Measurements from ENCODE around the gene UGT1A10. TPM values are rescaled to one million over a fixed set of nuclear protein-coding genes. Genes with fewer than 3 reads are reported as not detected.

UGT1A10 gene
- total RNA-seq, 1 experiment from 2014 or later: 0.11 TPM

DNA sequence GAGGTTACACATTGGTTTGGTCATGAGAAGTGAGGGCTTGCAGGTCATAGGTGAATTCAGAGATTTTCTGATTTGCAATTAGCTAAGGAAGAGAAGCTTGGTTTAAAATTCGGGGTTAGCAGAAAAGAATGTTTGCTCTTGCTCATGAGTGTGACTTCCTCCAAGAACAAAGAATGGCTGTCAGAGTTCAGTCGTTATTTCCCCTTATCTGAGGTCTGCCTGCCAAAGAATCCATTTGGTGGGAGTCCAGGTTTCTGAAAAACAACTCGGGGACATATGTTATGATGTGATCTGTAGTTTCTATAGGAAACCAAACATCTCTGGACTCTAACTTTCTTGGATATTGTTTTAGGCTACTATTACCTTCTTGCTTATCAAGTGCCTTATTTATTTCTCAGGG is 53.3 kb downstream of the UGT1A10 start:
- no peak overlapping the region for H3K4me2 ChIP-seq (ENCODE audit: low read depth, low read length, poor library complexity, severe bottlenecking)

DNA sequence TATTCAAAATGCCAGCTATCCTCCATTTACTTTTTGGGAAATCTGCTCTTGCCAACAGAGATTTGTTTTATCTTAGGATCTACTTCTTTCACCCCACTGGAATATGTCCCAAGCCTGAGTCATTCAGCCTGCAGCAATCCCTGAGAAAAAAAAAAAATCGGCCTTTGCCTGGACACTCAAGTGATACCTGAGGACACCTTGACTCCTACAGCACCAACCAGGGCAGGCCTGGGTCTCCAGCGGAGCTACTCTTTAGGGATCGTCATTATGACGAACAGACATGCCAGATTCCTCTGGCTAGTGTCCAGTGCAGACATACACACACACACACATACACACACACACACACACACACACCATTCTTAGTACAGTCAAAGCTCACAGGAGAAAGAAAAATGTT is 54.2 kb downstream of the UGT1A10 start:
- no peaks in the 10 kb centered on the region for H3K36me3 ChIP-seq (ENCODE audit: insufficient read depth, low read length)

More for the DNA sequence above, 53.3 kb downstream of the UGT1A10 start:
- peak; percentile 32 for DNase-seq
- Histone ChIP-seq H3K36me3 (ENCODE audit: insufficient read depth, low read length) (no peaks in the 10 kb centered on the region), H3K4me1 (ENCODE audit: low read length) (no peaks in the 10 kb centered on the region), H2AFZ (ENCODE audit: low read length) (no peak overlapping the region), H3K4me3 (ENCODE audit: low read length) (no peak overlapping the region), H3K79me2 (ENCODE audit: low read length) (no peaks in the 10 kb centered on the region), H3K9me2 (replicated peaks; ENCODE audit: insufficient read depth, low read length) (no peaks in the 10 kb centered on the region), H3K27ac (ENCODE audit: low read length) (no peak overlapping the region), H3K9ac (ENCODE audit: low read length) (no peak overlapping the region), H4K20me1 (ENCODE audit: insufficient read depth, low read depth, low read length) (no peaks in the 10 kb centered on the region), H3K27me3 (ENCODE audit: low read length) (no peaks in the 10 kb centered on the region), H3K9me3 (ENCODE audit: low read length) (no peaks in the 10 kb centered on the region)

DNA sequence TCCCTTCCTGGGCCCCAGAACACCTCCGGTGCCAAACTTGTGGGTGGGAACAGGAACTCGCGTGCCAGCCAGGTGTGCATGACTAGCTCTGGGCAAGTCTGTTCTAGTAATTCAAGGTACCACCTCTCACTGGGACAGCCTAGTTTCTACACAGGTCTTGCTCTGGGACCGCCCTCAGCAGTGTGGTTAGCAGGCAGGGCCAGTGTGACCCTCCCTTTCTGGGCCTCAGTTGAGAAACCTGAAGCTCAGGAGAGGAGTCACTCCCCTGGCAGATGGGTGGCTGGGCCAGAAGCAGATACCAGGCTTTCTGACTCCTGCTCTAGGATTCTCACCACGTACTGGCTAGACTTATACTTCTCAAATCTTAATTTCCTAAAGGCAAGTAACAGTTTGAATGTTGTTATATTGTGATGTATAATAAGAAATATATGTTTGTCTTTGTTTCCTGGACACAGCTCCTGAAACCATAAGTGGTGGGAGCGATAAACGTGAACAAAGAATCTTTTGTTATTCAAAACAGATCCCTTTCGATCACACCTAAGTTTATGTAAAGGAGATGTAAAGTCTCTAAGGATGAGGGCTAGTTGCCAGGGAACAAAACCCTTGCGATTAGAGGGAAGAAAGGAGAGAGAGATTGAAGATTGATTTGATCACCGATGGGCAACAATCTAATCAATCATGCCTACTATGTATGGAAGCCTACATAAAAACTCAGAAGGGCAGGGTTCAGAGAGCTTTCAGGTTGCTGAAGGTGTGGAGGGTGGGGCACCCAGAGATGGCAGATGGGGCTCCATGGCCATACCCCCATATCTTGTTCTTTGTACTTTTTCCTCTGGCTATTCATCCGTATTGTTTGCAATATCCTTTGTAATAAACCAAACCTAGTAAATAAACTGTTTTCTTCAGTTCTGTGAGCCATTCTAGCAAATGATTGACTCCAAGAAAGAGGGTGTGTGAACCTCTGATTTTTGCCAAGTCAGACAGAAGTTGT is 55.5 kb downstream of the UGT1A10 start:
- no peaks in the 10 kb centered on the region for H3K4me1 ChIP-seq (ENCODE audit: low read length)
- H3K4me3 ChIP-seq (ENCODE audit: low read length): no peak overlapping the region
- DNase-seq: peak; percentile 12
- no peaks in the 10 kb centered on the region for H3K9me2 ChIP-seq (replicated peaks; ENCODE audit: insufficient read depth, low read length)
- H4K20me1 ChIP-seq (ENCODE audit: insufficient read depth, low read depth, low read length): no peaks in the 10 kb centered on the region
- no peak overlapping the region for H2AFZ ChIP-seq (ENCODE audit: low read length)
- H3K9ac ChIP-seq (ENCODE audit: low read length): no peak overlapping the region
- H3K4me2 ChIP-seq (ENCODE audit: low read depth, low read length, poor library complexity, severe bottlenecking): no peak overlapping the region
- no peaks in the 10 kb centered on the region for H3K9me3 ChIP-seq (ENCODE audit: low read length)
- H3K27me3 ChIP-seq (ENCODE audit: low read length): no peaks in the 10 kb centered on the region
- no peak overlapping the region for H3K27ac ChIP-seq (ENCODE audit: low read length)
- no peaks in the 10 kb centered on the region for H3K79me2 ChIP-seq (ENCODE audit: low read length)
- no peaks in the 10 kb centered on the region for H3K36me3 ChIP-seq (ENCODE audit: insufficient read depth, low read length)

More for the DNA sequence above, 54.2 kb downstream of the UGT1A10 start:
- no peaks in the 10 kb centered on the region for H3K79me2 ChIP-seq (ENCODE audit: low read length)
- H3K9ac ChIP-seq (ENCODE audit: low read length): no peak overlapping the region
- DNase-seq: no peak
- H3K9me3 ChIP-seq (ENCODE audit: low read length): no peaks in the 10 kb centered on the region
- H3K27ac ChIP-seq (ENCODE audit: low read length): no peak overlapping the region
- no peak overlapping the region for H3K4me3 ChIP-seq (ENCODE audit: low read length)
- no peak overlapping the region for H2AFZ ChIP-seq (ENCODE audit: low read length)
- H3K4me2 ChIP-seq (ENCODE audit: low read depth, low read length, poor library complexity, severe bottlenecking): no peak overlapping the region
- no peaks in the 10 kb centered on the region for H3K4me1 ChIP-seq (ENCODE audit: low read length)
- no peaks in the 10 kb centered on the region for H4K20me1 ChIP-seq (ENCODE audit: insufficient read depth, low read depth, low read length)
- H3K27me3 ChIP-seq (ENCODE audit: low read length): no peaks in the 10 kb centered on the region
- H3K9me2 ChIP-seq (replicated peaks; ENCODE audit: insufficient read depth, low read length): no peaks in the 10 kb centered on the region

DNA sequence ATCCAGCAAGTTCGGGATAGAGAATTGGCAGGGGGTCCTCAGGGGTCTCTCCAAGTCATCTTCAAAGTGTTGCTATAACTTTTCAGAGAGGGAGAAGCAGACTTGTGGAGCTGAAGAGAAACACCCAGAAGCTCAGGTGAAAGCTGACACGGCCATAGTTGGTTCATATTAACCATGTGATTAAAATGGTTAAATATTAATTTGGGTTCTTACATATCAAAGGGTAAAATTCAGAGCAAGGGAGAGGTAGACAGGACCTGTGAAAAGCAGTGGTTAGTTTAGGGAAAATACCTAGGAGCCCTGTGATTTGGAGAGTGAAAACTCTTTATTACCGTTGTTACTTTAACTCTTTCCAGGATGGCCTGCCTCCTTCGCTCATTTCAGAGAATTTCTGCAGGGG is 56.4 kb downstream of the UGT1A10 start, which contains the start of gene UGT1A6:
UGT1A6 (plus strand) TSS at position 243 of the 400 bp plus-strand sequence; CDS start at position 358, 115 bp downstream.
- no peaks in the 10 kb centered on the region for H3K9me2 ChIP-seq (replicated peaks; ENCODE audit: insufficient read depth, low read length)
- H3K36me3 ChIP-seq (ENCODE audit: insufficient read depth, low read length): no peaks in the 10 kb centered on the region
- no peak within 1 kb of the TSS for H3K27ac ChIP-seq (ENCODE audit: low read length)
- H3K9me3 ChIP-seq (ENCODE audit: low read length): no peaks in the 10 kb centered on the region
- no peak within 1 kb of the TSS for H3K9ac ChIP-seq (ENCODE audit: low read length)
- no peak for DNase-seq
- H3K4me1 ChIP-seq (ENCODE audit: low read length): no peaks in the 10 kb centered on the region
- no peak within 1 kb of the TSS for H2AFZ ChIP-seq (ENCODE audit: low read length)
- H3K4me2 ChIP-seq (ENCODE audit: low read depth, low read length, poor library complexity, severe bottlenecking): no peak within 1 kb of the TSS
- no peaks in the 10 kb centered on the region for H3K27me3 ChIP-seq (ENCODE audit: low read length)
- no peak within 1 kb of the TSS for H3K4me3 ChIP-seq (ENCODE audit: low read length)
- H3K79me2 ChIP-seq (ENCODE audit: low read length): no peaks in the 10 kb centered on the region
- no peaks in the 10 kb centered on the region for H4K20me1 ChIP-seq (ENCODE audit: insufficient read depth, low read depth, low read length)

DNA sequence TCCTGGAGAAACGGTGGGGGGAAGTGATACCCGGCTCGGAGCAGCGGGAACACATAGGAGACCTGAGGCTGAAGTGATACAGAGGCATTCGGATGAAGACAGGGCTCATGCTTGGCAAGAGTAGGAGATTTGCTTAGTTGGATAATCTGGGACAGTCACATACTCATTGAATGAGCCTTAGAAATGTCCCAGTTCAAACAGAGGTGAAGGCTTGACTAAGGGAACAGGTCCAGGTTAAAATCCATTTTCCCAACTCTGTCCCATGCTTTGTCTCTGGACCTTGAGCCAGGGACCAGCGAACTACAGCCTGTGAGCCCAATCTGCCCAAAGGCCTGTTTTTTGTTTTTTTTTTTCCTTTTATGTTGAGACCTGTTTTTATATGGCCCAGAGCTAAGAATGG is 57.7 kb downstream of the UGT1A10 start:
- no peak overlapping the region for H3K9ac ChIP-seq (ENCODE audit: low read length)
- H3K4me3 ChIP-seq (ENCODE audit: low read length): no peak overlapping the region
- no peaks in the 10 kb centered on the region for H3K36me3 ChIP-seq (ENCODE audit: insufficient read depth, low read length)
- H3K27ac ChIP-seq (ENCODE audit: low read length): no peak overlapping the region
- no peaks in the 10 kb centered on the region for H3K27me3 ChIP-seq (ENCODE audit: low read length)
- no peak overlapping the region for H2AFZ ChIP-seq (ENCODE audit: low read length)
- H3K9me3 ChIP-seq (ENCODE audit: low read length): no peaks in the 10 kb centered on the region
- no peaks in the 10 kb centered on the region for H3K79me2 ChIP-seq (ENCODE audit: low read length)
- H3K4me2 ChIP-seq (ENCODE audit: low read depth, low read length, poor library complexity, severe bottlenecking): no peak overlapping the region
- H4K20me1 ChIP-seq (ENCODE audit: insufficient read depth, low read depth, low read length): no peaks in the 10 kb centered on the region
- DNase-seq: no peak
- H3K4me1 ChIP-seq (ENCODE audit: low read length): no peaks in the 10 kb centered on the region
- no peaks in the 10 kb centered on the region for H3K9me2 ChIP-seq (replicated peaks; ENCODE audit: insufficient read depth, low read length)

DNA sequence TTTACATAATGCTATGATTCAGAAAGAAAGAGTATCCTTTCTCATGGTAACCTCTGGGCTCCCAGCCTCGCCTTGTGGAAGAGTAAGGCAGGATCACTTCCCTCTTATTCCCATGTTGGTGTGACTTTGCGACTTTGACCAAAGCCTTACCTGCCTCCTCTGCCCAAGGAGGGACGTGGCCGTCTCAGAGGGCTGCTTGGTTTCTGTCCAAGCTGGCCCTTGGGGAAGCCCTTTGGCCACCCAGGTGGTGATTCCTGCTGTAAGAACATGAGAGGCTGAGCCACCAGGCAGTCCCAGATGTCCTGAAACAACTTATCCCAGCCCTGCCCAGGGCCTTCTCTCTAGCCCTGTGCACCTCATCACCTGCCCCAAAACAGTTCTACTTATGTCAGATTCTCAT is 62.5 kb downstream of the UGT1A10 start:
- Histone ChIP-seq H3K27ac (ENCODE audit: low read length) (no peak overlapping the region), H3K36me3 (ENCODE audit: insufficient read depth, low read length) (no peaks in the 10 kb centered on the region), H3K4me3 (ENCODE audit: low read length) (no peak overlapping the region), H3K4me2 (ENCODE audit: low read depth, low read length, poor library complexity, severe bottlenecking) (no peak overlapping the region), H3K79me2 (ENCODE audit: low read length) (no peaks in the 10 kb centered on the region), H3K27me3 (ENCODE audit: low read length) (no peaks in the 10 kb centered on the region), H3K9ac (ENCODE audit: low read length) (no peak overlapping the region), H2AFZ (ENCODE audit: low read length) (no peak overlapping the region), H3K4me1 (ENCODE audit: low read length) (no peaks in the 10 kb centered on the region), H4K20me1 (ENCODE audit: insufficient read depth, low read depth, low read length) (no peaks in the 10 kb centered on the region), H3K9me2 (replicated peaks; ENCODE audit: insufficient read depth, low read length) (no peaks in the 10 kb centered on the region), H3K9me3 (ENCODE audit: low read length) (no peaks in the 10 kb centered on the region)
- DNase-seq: no peak

DNA sequence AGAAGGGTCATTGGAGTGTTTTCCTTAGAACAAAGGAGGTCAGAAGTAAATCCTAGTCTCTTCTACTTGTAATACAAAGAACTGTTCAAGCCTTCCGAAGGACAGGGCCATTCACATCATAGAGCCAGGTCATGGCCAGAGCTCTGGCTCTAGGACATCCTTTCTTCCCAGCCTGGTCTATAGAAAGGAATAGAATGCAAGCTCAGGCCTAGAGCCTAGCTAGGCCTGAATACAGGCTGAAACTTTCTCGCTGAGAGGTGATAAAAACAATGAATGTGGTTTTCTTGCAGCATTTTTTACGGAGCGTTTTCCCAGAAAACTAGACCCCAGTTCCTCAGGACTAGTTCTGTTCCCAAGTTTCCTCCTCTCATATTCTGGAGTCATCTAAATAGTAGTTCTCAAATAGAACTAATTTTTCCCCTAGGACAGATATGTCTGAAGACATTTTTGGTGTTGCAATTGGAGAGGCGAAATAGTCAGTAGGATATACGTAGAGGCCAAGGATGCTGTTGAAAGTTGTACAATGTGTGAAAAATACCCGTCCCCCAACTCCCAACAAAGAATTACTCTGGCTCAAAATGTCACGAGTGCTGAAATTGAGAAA is 63.3 kb downstream of the UGT1A10 start:
- no peak overlapping the region for H2AFZ ChIP-seq (ENCODE audit: low read length)
- no peaks in the 10 kb centered on the region for H3K27me3 ChIP-seq (ENCODE audit: low read length)
- DNase-seq: no peak
- no peaks in the 10 kb centered on the region for H3K9me3 ChIP-seq (ENCODE audit: low read length)
- H3K4me3 ChIP-seq (ENCODE audit: low read length): no peak overlapping the region
- H3K9me2 ChIP-seq (replicated peaks; ENCODE audit: insufficient read depth, low read length): no peaks in the 10 kb centered on the region
- no peaks in the 10 kb centered on the region for H4K20me1 ChIP-seq (ENCODE audit: insufficient read depth, low read depth, low read length)
- no peaks in the 10 kb centered on the region for H3K4me1 ChIP-seq (ENCODE audit: low read length)
- H3K79me2 ChIP-seq (ENCODE audit: low read length): no peaks in the 10 kb centered on the region
- no peak overlapping the region for H3K9ac ChIP-seq (ENCODE audit: low read length)
- H3K27ac ChIP-seq (ENCODE audit: low read length): no peak overlapping the region
- no peaks in the 10 kb centered on the region for H3K36me3 ChIP-seq (ENCODE audit: insufficient read depth, low read length)
- no peak overlapping the region for H3K4me2 ChIP-seq (ENCODE audit: low read depth, low read length, poor library complexity, severe bottlenecking)

DNA sequence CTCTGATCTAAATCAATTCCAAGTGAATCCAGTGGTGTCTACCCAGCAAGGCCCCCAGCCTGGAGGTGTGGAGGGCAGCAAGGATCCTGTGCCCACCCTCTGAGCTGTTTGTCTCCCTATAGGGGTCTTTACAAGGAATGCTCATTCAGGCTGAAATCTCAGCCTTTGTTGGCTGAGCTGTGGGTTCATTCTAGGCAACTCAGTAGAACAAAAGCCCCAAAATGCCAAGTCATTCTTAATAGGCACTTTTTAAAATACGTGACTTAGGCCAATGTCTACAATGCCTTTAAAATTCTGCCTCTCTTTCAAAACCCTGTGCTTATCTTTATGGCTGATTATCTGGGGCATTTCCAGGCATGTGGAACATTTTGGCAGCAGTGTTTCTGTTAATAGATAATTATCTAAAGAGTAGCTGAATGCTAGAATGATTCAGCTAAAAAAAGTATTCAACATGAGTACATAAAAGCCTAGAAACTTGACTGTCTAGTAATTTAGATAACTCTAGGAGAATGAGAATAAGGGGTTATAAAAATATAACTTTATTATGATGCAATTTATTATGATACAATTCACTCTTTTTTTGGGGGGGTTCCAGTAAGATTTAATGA is 63.9 kb downstream of the UGT1A10 start:
- Histone ChIP-seq H2AFZ (ENCODE audit: low read length) (no peak overlapping the region), H3K9me3 (ENCODE audit: low read length) (no peaks in the 10 kb centered on the region), H3K9me2 (replicated peaks; ENCODE audit: insufficient read depth, low read length) (no peaks in the 10 kb centered on the region), H3K36me3 (ENCODE audit: insufficient read depth, low read length) (no peaks in the 10 kb centered on the region), H3K79me2 (ENCODE audit: low read length) (no peaks in the 10 kb centered on the region), H3K27me3 (ENCODE audit: low read length) (no peaks in the 10 kb centered on the region), H3K9ac (ENCODE audit: low read length) (no peak overlapping the region), H4K20me1 (ENCODE audit: insufficient read depth, low read depth, low read length) (no peaks in the 10 kb centered on the region), H3K4me2 (ENCODE audit: low read depth, low read length, poor library complexity, severe bottlenecking) (no peak overlapping the region), H3K4me1 (ENCODE audit: low read length) (no peaks in the 10 kb centered on the region), H3K27ac (ENCODE audit: low read length) (no peak overlapping the region), H3K4me3 (ENCODE audit: low read length) (no peak overlapping the region)
- no peak for DNase-seq

Data from Karpas-422 (cell line).